Liver (tissue), 9 donors: ENCODE measurements around the gene SERINC4. TPM values are rescaled to one million over a fixed set of nuclear protein-coding genes. Genes with fewer than 3 reads are reported as not detected.

Source experiments
- DNase-seq: peaks from one replicate; pipeline ENCODE4 v3.0.0-alpha.2; 2017; ENCODE audit warnings: low spot score
- H3K27ac ChIP-seq, 2 donors: one replicate each; pipeline ENCODE4 v1.7.0; 2013; ENCODE audit warnings: inconsistent platforms in 2 of 2, low read length in 2 of 2, control low read depth in 1 of 2, low read depth in 1 of 2, mild to moderate bottlenecking in 1 of 2
- H3K27me3 ChIP-seq, 4 donors: one replicate each; pipeline versions ENCODE4 v1.6.1 to v1.7.0; 2013; ENCODE audit warnings: low read length in 3 of 4, inconsistent platforms in 1 of 4, mild to moderate bottlenecking in 1 of 4, moderate library complexity in 1 of 4; ENCODE audit not compliant: control insufficient read depth in 4 of 4, insufficient read depth in 4 of 4
- H3K36me3 ChIP-seq, 4 donors: one replicate each; pipeline versions ENCODE4 v1.6.1 to v1.7.0; 2013; ENCODE audit warnings: low read length in 3 of 4, mild to moderate bottlenecking in 3 of 4, low read depth in 1 of 4, moderate library complexity in 1 of 4; ENCODE audit not compliant: control insufficient read depth in 4 of 4, insufficient read depth in 3 of 4
- H3K4me1 ChIP-seq, 4 donors: one replicate each; pipeline versions ENCODE4 v1.6.1 to v1.7.0; 2013; ENCODE audit warnings: low read length in 3 of 4, mild to moderate bottlenecking in 3 of 4, moderate library complexity in 1 of 4; ENCODE audit not compliant: control insufficient read depth in 4 of 4, insufficient read depth in 4 of 4
- H3K4me3 ChIP-seq, 3 donors: one replicate each; pipeline versions ENCODE4 v1.6.1 to v1.7.0; 2013; ENCODE audit warnings: low read length in 3 of 3, control low read depth in 1 of 3, low read depth in 1 of 3, mild to moderate bottlenecking in 1 of 3
- H3K9ac ChIP-seq, 2 donors: one replicate each; pipeline ENCODE4 v1.7.0; 2013; ENCODE audit warnings: low read length in 2 of 2, mild to moderate bottlenecking in 2 of 2, moderate library complexity in 2 of 2, control low read depth in 1 of 2, low read depth in 1 of 2
- H3K9me3 ChIP-seq, 4 donors: one replicate each; pipeline versions ENCODE4 v1.6.1 to v1.7.0; 2013; ENCODE audit warnings: low read length in 3 of 4; ENCODE audit not compliant: control insufficient read depth in 4 of 4
- ATF3 ChIP-seq: IDR thresholded peaks from 2 replicates; pipeline ENCODE4 v1.6.1; 2016; ENCODE audit warnings: antibody characterized with exemption
- CTCF ChIP-seq: fragments of 150-350 bp; IDR thresholded peaks from 2 replicates; pipeline ENCODE4 v1.5.1; 2017; ENCODE audit warnings: improper control_type of control experiment, low read depth, low read length; ENCODE audit not compliant: missing input control
- EGR1 ChIP-seq, 2 donors: IDR thresholded peaks; 2 replicates each; pipeline ENCODE4 v1.6.1; 2016 to 2018; ENCODE audit warnings: antibody characterized with exemption in 2 of 2, low read depth in 2 of 2
- FOXA1 ChIP-seq: IDR thresholded peaks from 2 replicates; pipeline ENCODE4 v1.6.1; 2016; ENCODE audit warnings: antibody characterized with exemption
- FOXA2 ChIP-seq: IDR thresholded peaks from 2 replicates; pipeline ENCODE4 v1.6.1; 2016; ENCODE audit warnings: antibody characterized with exemption
- GABPA ChIP-seq, 2 donors: IDR thresholded peaks in 1 of 2; conservative IDR thresholded peaks in 1 of 2; 2 replicates each; pipeline ENCODE4 v1.6.1; 2016; ENCODE audit warnings: antibody characterized with exemption in 2 of 2, mild to moderate bottlenecking in 1 of 2, moderate library complexity in 1 of 2
- HNF4A ChIP-seq, 2 donors: conservative IDR thresholded peaks; 2 replicates each; pipeline ENCODE4 v1.6.1; 2016; ENCODE audit warnings: antibody characterized with exemption in 2 of 2, mild to moderate bottlenecking in 2 of 2
- HNF4G ChIP-seq: IDR thresholded peaks from 2 replicates; pipeline ENCODE4 v1.6.1; 2016; ENCODE audit warnings: antibody characterized with exemption
- JUND ChIP-seq, 2 donors: IDR thresholded peaks; 2 replicates each; pipeline ENCODE4 v1.6.1; 2016; ENCODE audit warnings: antibody characterized with exemption in 2 of 2
- MAX ChIP-seq: IDR thresholded peaks from 2 replicates; pipeline ENCODE4 v1.6.1; 2016; ENCODE audit warnings: antibody characterized with exemption
- NR2F2 ChIP-seq: IDR thresholded peaks from 2 replicates; pipeline ENCODE4 v1.6.1; 2016; ENCODE audit warnings: antibody characterized with exemption
- RAD21 ChIP-seq, 2 donors: IDR thresholded peaks; 2 replicates each; pipeline ENCODE4 v1.6.1; 2016; ENCODE audit warnings: antibody characterized with exemption in 2 of 2, mild to moderate bottlenecking in 2 of 2
- REST ChIP-seq: IDR thresholded peaks from 2 replicates; pipeline ENCODE4 v1.6.1; 2016; ENCODE audit warnings: antibody characterized with exemption, mild to moderate bottlenecking
- RXRA ChIP-seq, 2 donors: IDR thresholded peaks; 2 replicates each; pipeline ENCODE4 v1.6.1; 2017 to 2018; ENCODE audit warnings: antibody characterized with exemption in 2 of 2, mild to moderate bottlenecking in 1 of 2
- SP1 ChIP-seq: IDR thresholded peaks from 2 replicates; pipeline ENCODE4 v1.6.1; 2018; ENCODE audit warnings: antibody characterized with exemption, mild to moderate bottlenecking
- TAF1 ChIP-seq: conservative IDR thresholded peaks from 2 replicates; pipeline ENCODE4 v1.6.1; 2016; ENCODE audit warnings: antibody characterized with exemption, mild to moderate bottlenecking
- YY1 ChIP-seq: IDR thresholded peaks from 2 replicates; pipeline ENCODE4 v1.6.1; 2016; ENCODE audit warnings: antibody characterized with exemption, mild to moderate bottlenecking
- ZBTB33 ChIP-seq: IDR thresholded peaks from 2 replicates; pipeline ENCODE4 v1.6.1; 2016; ENCODE audit warnings: antibody characterized with exemption
- WGBS: extraction: QIAGEN DNeasy Blood & Tissue Kit; methylation state at CpG from one replicate; pipeline ENCODE4 v1.1.7; 2013; 5-methylcytosine and 5-hydroxymethylcytosine counted together
- polyA plus RNA-seq, 2 donors: library from polyadenylated mRNA; stranded (reverse) in 1 of 2; unstranded in 1 of 2; fragments of 200-250 nt in 1 of 2; fragments of >200 nt in 1 of 2; fragmentation: Nextera tagmentation in 1 of 2; extraction: Ambion mirVana in 1 of 2; gene quantifications; one replicate each; pipeline versions ENCODE4 v1.2.1 to v1.2.3, GENCODE V29; 2013 to 2015
- total RNA-seq, 2 donors: library from RNA; depleted of rRNA; stranded (reverse); fragments of >200 nt; gene quantifications; one replicate each; pipeline ENCODE4 v1.2.3, GENCODE V29; 2014
- donor health status: healthy.
- donor health status: healthy.
- donor health status: healthy.
- donor health status: healthy.
- donor health status: healthy.

The SERINC4 gene
- total RNA-seq (not detected), polyA plus RNA-seq (under 1 TPM in 1 of 2 donors, not detected in 1; 0.06 TPM)

- no peak for TF ChIP-seq REST
- TF ChIP-seq EGR1 (IDR thresholded peaks at IDR 0.05; ENCODE audit: low read depth in 2 of 2) = no peak
- no peak for TF ChIP-seq HNF4A (conservative IDR thresholded peaks at IDR 0.05)
- TF ChIP-seq JUND (IDR thresholded peaks at IDR 0.05) = no peak
- no peak for TF ChIP-seq HNF4G
- no peak for TF ChIP-seq CTCF
- no peak for TF ChIP-seq YY1
- no peak for TF ChIP-seq ATF3
- TF ChIP-seq RXRA (IDR thresholded peaks at IDR 0.05) = no peak
- no peak for TF ChIP-seq FOXA2
- no peak for TF ChIP-seq RAD21 (IDR thresholded peaks at IDR 0.05)
- no peak for TF ChIP-seq NR2F2
- Histone ChIP-seq H3K4me1 (peaks cover 1 to 8% (median 6%) of the 10 kb centered on the region in 4 donors), H3K36me3 (peaks cover 3 to 31% (median 19%) of the 10 kb centered on the region in 4 donors), H3K27ac (peak within 1 kb of the TSS; percentile 95 to 98), H3K4me3 (peak within 1 kb of the TSS; percentile 81 to 98 (median 95)), H3K27me3 (no peaks in the 10 kb centered on the region), H3K9ac (peak within 1 kb of the TSS; percentile 69 to 96), H3K9me3 (no peaks in the 10 kb centered on the region)
- WGBS = 94% methylated on average over 8 of the region's 8 CpGs
- no peak for DNase-seq
Measured at GRCh38 chr15:43799945-43800285, at the start of gene SERINC4. Gene SERINC4 (minus strand): TSS chr15:43800220. CDS start chr15:43799986, 234 bp downstream.

- no peaks in the 10 kb centered on the region for H3K4me1 ChIP-seq
- no peak for DNase-seq
- H3K9me3 ChIP-seq = no peaks in the 10 kb centered on the region
- no peak overlapping the region for H3K4me3 ChIP-seq
- no peaks in the 10 kb centered on the region for H3K36me3 ChIP-seq
- H3K27me3 ChIP-seq = no peaks in the 10 kb centered on the region
- no peak overlapping the region for H3K9ac ChIP-seq
- H3K27ac ChIP-seq = no peak overlapping the region
- TF ChIP-seq GABPA (IDR thresholded peaks at IDR 0.05 in 1 of 2, conservative IDR thresholded peaks at IDR 0.05 in 1 of 2) (no peak), SP1 (no peak), HNF4A (conservative IDR thresholded peaks at IDR 0.05) (no peak), NR2F2 (no peak), ZBTB33 (no peak), JUND (IDR thresholded peaks at IDR 0.05) (no peak), HNF4G (no peak), REST (no peak), FOXA2 (no peak), MAX (no peak), YY1 (no peak), TAF1 (no peak), RXRA (IDR thresholded peaks at IDR 0.05) (no peak), EGR1 (IDR thresholded peaks at IDR 0.05; ENCODE audit: low read depth in 2 of 2) (no peak), ATF3 (no peak), FOXA1 (no peak), RAD21 (IDR thresholded peaks at IDR 0.05) (no peak)
Measured at GRCh38 chr15:43845421-43845820, 45.4 kb upstream of the SERINC4 start.
